Peyer's patch (tissue), 4 donors: ENCODE measurements around the gene FARS2.

ENCODE experiments used
- CTCF ChIP-seq, 6 experiments: fragments of 450-650 bp in 4 of 6; fragments of 200-600 bp in 2 of 6; sonication (generic) in 1 of 6; IDR thresholded peaks; one replicate each; pipeline ENCODE4 v1.5.1; 2017 to 2019; ENCODE audit warnings: antibody characterized with exemption in 6 of 6, mild to moderate bottlenecking in 3 of 6, moderate library complexity in 1 of 6
- POLR2A ChIP-seq, 2 donors: fragments of 450-650 bp; IDR thresholded peaks; one replicate each; pipeline ENCODE4 v1.5.1; 2017; ENCODE audit warnings: antibody characterized with exemption in 2 of 2, mild to moderate bottlenecking in 2 of 2, moderate library complexity in 2 of 2

GRCh38 chr6:5295623-5296022 lies 34.3 kb downstream of the FARS2 start:
- no peak for TF ChIP-seq CTCF (IDR thresholded peaks at IDR 0.05)
- TF ChIP-seq POLR2A (IDR thresholded peaks at IDR 0.05), result no peak
